SU-DHL-6 (cell line): ENCODE measurements around the gene LASP1.
"Not testable (repeated sequence)": the region's sequence is repeated elsewhere in the genome, so short reads cannot be mapped to it uniquely, and the experiment has no call there.

Source experiments
- H2AFZ ChIP-seq: fragments of 200-600 bp; sonication (generic); 2 replicates; pipeline ENCODE4 v1.6.1; 2014; ENCODE audit warnings: low read depth, mild to moderate bottlenecking, moderate library complexity, mixed read lengths, antibody characterized with exemption, low read length; ENCODE audit not compliant: severe bottlenecking
- H3F3A ChIP-seq: fragments of 200-600 bp; shearing (Covaris generic); 2 replicates; pipeline ENCODE4 v1.6.0; 2016; ENCODE audit warnings: antibody characterized with exemption, mild to moderate bottlenecking; ENCODE audit not compliant: insufficient read depth
- H3K27ac ChIP-seq: fragments of 200-600 bp; sonication (generic); 2 replicates; pipeline ENCODE4 v1.5.1; 2016; ENCODE audit warnings: low read depth, mild to moderate bottlenecking, low read length, moderate library complexity, mixed read lengths
- H3K27me3 ChIP-seq: fragments of 200-600 bp; sonication (generic), shearing (Covaris generic); 2 replicates; pipeline ENCODE4 v1.6.0; 2014; ENCODE audit warnings: mild to moderate bottlenecking, low read length
- H3K36me3 ChIP-seq: fragments of 200-600 bp; sonication (generic); 2 replicates; pipeline ENCODE4 v1.6.1; 2014; ENCODE audit warnings: mild to moderate bottlenecking, low read length, mixed read lengths
- H3K4me2 ChIP-seq: fragments of 300-600, 200-600 bp; shearing (Covaris generic), sonication (generic); 2 replicates; pipeline ENCODE4 v1.6.0; 2014; ENCODE audit warnings: low read length, low read depth, mild to moderate bottlenecking; ENCODE audit not compliant: poor library complexity, severe bottlenecking
- H3K4me3 ChIP-seq: fragments of 200-600 bp; sonication (generic); 2 replicates; pipeline ENCODE4 v1.5.1; 2014; ENCODE audit warnings: antibody characterized with exemption, low read length, mild to moderate bottlenecking, mixed read lengths; ENCODE audit not compliant: insufficient read depth, poor library complexity, severe bottlenecking
- H3K79me2 ChIP-seq: fragments of 200-600 bp; sonication (generic); 2 replicates; pipeline ENCODE4 v1.6.1; 2014; ENCODE audit warnings: mild to moderate bottlenecking, low read length, moderate library complexity; ENCODE audit not compliant: insufficient read depth
- H3K9ac ChIP-seq: fragments of 200-600 bp; sonication (generic); 2 replicates; pipeline ENCODE4 v1.7.0; 2014; ENCODE audit warnings: mild to moderate bottlenecking, low read length
- H3K9me2 ChIP-seq: fragments of 200-600 bp; sonication (generic); replicated peaks from 2 replicates; pipeline ENCODE4 v1.6.1; 2014; ENCODE audit warnings: low read length; ENCODE audit not compliant: insufficient read depth
- H3K9me3 ChIP-seq: fragments of 200-600 bp; sonication (generic); 2 replicates; pipeline ENCODE4 v1.6.1; 2014; ENCODE audit warnings: low read length, mixed read lengths; ENCODE audit not compliant: insufficient read depth
- H4K20me1 ChIP-seq: fragments of 200-600 bp; sonication (generic); 2 replicates; pipeline ENCODE4 v1.6.1; 2014; ENCODE audit warnings: low read depth, mild to moderate bottlenecking, antibody characterized with exemption, low read length, moderate library complexity, mixed read lengths
- EZH2phosphoT487 ChIP-seq: fragments of 200-600 bp; sonication (generic), shearing (Covaris generic); conservative IDR thresholded peaks from 2 replicates; pipeline ENCODE4 v1.6.1; 2018; ENCODE audit warnings: mild to moderate bottlenecking, antibody characterized with exemption, low read length, moderate library complexity, mixed read lengths
- TF ChIP-seq, protein P1 (sequence below): fragments of 200-600 bp; sonication (generic); IDR thresholded peaks from one replicate; pipeline ENCODE4 v1.5.1; 2017; ENCODE audit warnings: antibody characterized with exemption, mild to moderate bottlenecking, low read length, moderate library complexity; ENCODE audit not compliant: insufficient read depth, poor library complexity, severe bottlenecking

The LASP1 gene

DNA sequence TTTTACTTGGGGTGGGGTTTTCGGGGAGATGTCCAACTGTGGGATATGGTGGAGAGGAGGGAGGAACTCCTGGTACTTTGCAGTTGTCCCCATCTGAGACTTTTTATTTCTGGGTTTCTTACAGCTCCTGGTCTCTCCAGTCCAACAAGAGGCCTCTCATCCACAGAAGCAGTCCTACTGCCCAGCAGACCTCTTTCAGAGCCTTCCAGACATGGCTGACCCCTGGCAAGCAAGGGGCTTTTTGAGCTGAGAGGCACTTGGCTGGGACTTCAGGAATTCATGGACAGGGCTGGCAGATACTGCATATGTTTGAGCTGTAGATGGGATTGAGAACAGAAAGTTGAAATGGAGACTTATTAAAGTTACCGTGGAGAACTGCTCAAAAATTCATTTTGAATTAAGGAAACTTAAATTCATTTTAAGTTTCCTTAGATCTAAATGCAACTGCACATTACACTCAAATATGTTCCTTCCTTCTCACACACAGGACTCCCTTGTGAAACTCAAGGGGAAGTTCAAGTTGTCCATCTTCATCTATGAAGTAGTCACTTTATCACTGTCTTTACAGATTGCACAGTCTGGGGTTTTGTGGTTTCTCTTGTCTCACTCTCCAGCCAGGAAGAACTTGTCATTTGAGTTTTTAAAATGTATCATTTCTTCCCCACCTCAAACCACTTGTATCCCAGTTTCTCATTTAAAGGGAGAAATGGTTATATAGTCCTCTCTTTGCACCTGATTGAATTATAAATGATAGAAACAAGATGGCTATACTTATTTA is 56.6 kb downstream of the LASP1 start:
- no peak overlapping the region for H3K9ac ChIP-seq

GRCh38 chr17:38930782-38931181 is 60.9 kb downstream of the LASP1 start:
- not testable (repeated sequence) for H2AFZ ChIP-seq, H3F3A ChIP-seq, H3K9ac ChIP-seq, H3K9me2 ChIP-seq, H3K79me2 ChIP-seq, H3K9me3 ChIP-seq, H4K20me1 ChIP-seq, H3K4me3 ChIP-seq, H3K36me3 ChIP-seq, H3K27me3 ChIP-seq, H3K27ac ChIP-seq, H3K4me2 ChIP-seq

More for the DNA sequence above, 56.6 kb downstream of the LASP1 start:
- Histone ChIP-seq H3K36me3 (no peaks in the 10 kb centered on the region), H3K4me2 (no peak overlapping the region), H3K27me3 (no peaks in the 10 kb centered on the region), H3F3A (no peaks in the 10 kb centered on the region), H3K4me3 (no peak overlapping the region), H2AFZ (no peak overlapping the region), H3K9me2 (no peaks in the 10 kb centered on the region), H3K79me2 (no peaks in the 10 kb centered on the region), H3K27ac (no peak overlapping the region), H3K9me3 (no peaks in the 10 kb centered on the region), H4K20me1 (no peaks in the 10 kb centered on the region)
- TF ChIP-seq EZH2phosphoT487 = no peak
- TF ChIP-seq, protein P1, sequence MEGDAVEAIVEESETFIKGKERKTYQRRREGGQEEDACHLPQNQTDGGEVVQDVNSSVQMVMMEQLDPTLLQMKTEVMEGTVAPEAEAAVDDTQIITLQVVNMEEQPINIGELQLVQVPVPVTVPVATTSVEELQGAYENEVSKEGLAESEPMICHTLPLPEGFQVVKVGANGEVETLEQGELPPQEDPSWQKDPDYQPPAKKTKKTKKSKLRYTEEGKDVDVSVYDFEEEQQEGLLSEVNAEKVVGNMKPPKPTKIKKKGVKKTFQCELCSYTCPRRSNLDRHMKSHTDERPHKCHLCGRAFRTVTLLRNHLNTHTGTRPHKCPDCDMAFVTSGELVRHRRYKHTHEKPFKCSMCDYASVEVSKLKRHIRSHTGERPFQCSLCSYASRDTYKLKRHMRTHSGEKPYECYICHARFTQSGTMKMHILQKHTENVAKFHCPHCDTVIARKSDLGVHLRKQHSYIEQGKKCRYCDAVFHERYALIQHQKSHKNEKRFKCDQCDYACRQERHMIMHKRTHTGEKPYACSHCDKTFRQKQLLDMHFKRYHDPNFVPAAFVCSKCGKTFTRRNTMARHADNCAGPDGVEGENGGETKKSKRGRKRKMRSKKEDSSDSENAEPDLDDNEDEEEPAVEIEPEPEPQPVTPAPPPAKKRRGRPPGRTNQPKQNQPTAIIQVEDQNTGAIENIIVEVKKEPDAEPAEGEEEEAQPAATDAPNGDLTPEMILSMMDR = no peak

- not testable (repeated sequence) for H3K9me2 ChIP-seq, H4K20me1 ChIP-seq, H3K9ac ChIP-seq, H3K9me3 ChIP-seq, H3K36me3 ChIP-seq, H3K4me3 ChIP-seq, H3F3A ChIP-seq, H3K27ac ChIP-seq, H2AFZ ChIP-seq, H3K4me2 ChIP-seq, H3K79me2 ChIP-seq, H3K27me3 ChIP-seq
These were observed 64.1 kb downstream of the LASP1 start for GRCh38 chr17:38933962-38934361.

DNA sequence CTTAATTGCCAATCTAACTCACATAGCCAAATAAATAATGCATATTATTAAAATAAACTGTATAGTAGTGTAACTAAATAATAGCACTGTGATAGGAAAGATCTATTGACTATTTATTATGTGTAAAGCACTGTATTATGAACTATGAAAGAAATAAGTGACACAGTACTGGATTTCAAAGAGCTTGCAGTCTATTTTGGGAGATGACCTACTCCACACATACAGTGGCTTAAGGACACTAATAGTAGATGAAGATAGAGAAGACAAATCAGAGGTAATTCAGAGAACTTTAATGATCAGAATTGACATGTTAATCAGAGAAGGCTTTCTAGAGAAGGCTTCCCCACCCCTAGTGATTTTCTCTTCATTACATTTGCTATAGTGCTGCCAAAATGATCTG is 70.1 kb downstream of the LASP1 start:
- Histone ChIP-seq H3K79me2 (no peaks in the 10 kb centered on the region), H3K36me3 (no peaks in the 10 kb centered on the region), H3K27ac (no peak overlapping the region), H4K20me1 (no peaks in the 10 kb centered on the region), H3K9ac (no peak overlapping the region), H3K9me2 (no peaks in the 10 kb centered on the region), H3F3A (no peaks in the 10 kb centered on the region; the same call in 1 of the 2 replicates), H3K27me3 (no peaks in the 10 kb centered on the region), H3K4me3 (no peak overlapping the region), H2AFZ (no peak overlapping the region), H3K4me2 (no peak overlapping the region), H3K9me3 (no peaks in the 10 kb centered on the region)
- TF ChIP-seq, protein P1 = no peak
- no peak for TF ChIP-seq EZH2phosphoT487
